ENCODE measurements around the gene ARHGDIG.

The ARHGDIG gene

GRCh38 chr16:281660-282255 is 1.4 kb downstream of the ARHGDIG start:
- no peak for DNase-seq

- DNase-seq, result no peak
Measured at GRCh38 chr16:282491-282890, 2.1 kb downstream of the ARHGDIG start.

GRCh38 chr16:283033-283805 is 2.8 kb downstream of the ARHGDIG start, which contains the start of gene PDIA2:
Gene PDIA2, plus strand, starts transcription at chr16:283164. Its CDS starts 6 bp downstream, at chr16:283170.
- no peak for DNase-seq

- no peak for DNase-seq
Measured at GRCh38 chr16:284204-285120, 4.1 kb downstream of the ARHGDIG start.

GRCh38 chr16:285146-286055 is 5.0 kb downstream of the ARHGDIG start:
- no peak for DNase-seq

GRCh38 chr16:286491-287297 is 6.3 kb downstream of the ARHGDIG start:
- DNase-seq, result no peak

- no peak for DNase-seq
Measured at GRCh38 chr16:287298-287811, 7.0 kb downstream of the ARHGDIG start.

- DNase-seq, result no peak
Measured at GRCh38 chr16:287981-288920, 7.9 kb downstream of the ARHGDIG start.

GRCh38 chr16:289395-289997 is 9.1 kb downstream of the ARHGDIG start:
- DNase-seq, result no peak

GRCh38 chr16:290015-290680 is 9.8 kb downstream of the ARHGDIG start:
- DNase-seq, result no peak

GRCh38 chr16:290681-291405 is 10.5 kb downstream of the ARHGDIG start:
- DNase-seq, result no peak

GRCh38 chr16:291539-291938 is 11.1 kb downstream of the ARHGDIG start:
- no peak for DNase-seq

GRCh38 chr16:293043-293775 is 12.8 kb downstream of the ARHGDIG start:
- DNase-seq, result no peak

GRCh38 chr16:296276-296675 is 15.9 kb downstream of the ARHGDIG start:
- DNase-seq, result no peak

GRCh38 chr16:296806-297510 is 16.6 kb downstream of the ARHGDIG start:
- no peak for DNase-seq

GRCh38 chr16:297832-298231 is 17.4 kb downstream of the ARHGDIG start:
- DNase-seq, result no peak

GRCh38 chr16:301235-301634 is 20.8 kb downstream of the ARHGDIG start:
- DNase-seq, result no peak

Measured in stimulated activated naive CD4-positive, alpha-beta T cell treated with Interleukin-2 at 50 U/mL for 16 hours (primary cell).